Stimulated activated CD8-positive, alpha-beta memory T cell treated with anti-CD3 and anti-CD28 coated beads, Interleukin-2, amount 100 ng/mL, for 48 hours (primary cell): ENCODE measurements around the gene MRPL36.
"Not testable (repeated sequence)": the region's sequence is repeated elsewhere in the genome, so short reads cannot be mapped to it uniquely, and the experiment has no call there.

ENCODE experiments used
- DNase-seq, 2 donors: peaks; one replicate each; pipeline ENCODE4 v3.0.0-alpha.2; 2020; ENCODE audit warnings: low read depth in 2 of 2

The MRPL36 gene

GRCh38 chr5:1815071-1815786 is 15.6 kb upstream of the MRPL36 start:
- no peak for DNase-seq

GRCh38 chr5:1814183-1815020 is 14.8 kb upstream of the MRPL36 start:
- DNase-seq: no peak

- DNase-seq: no peak
Measured at GRCh38 chr5:1810581-1811101, 11.0 kb upstream of the MRPL36 start.

- DNase-seq: no peak
Measured at GRCh38 chr5:1809416-1810035, 9.9 kb upstream of the MRPL36 start.

- DNase-seq: no peak
Measured at GRCh38 chr5:1808439-1808838, 8.8 kb upstream of the MRPL36 start.

GRCh38 chr5:1807451-1808185 is 8.0 kb upstream of the MRPL36 start:
- DNase-seq: no peak

DNA sequence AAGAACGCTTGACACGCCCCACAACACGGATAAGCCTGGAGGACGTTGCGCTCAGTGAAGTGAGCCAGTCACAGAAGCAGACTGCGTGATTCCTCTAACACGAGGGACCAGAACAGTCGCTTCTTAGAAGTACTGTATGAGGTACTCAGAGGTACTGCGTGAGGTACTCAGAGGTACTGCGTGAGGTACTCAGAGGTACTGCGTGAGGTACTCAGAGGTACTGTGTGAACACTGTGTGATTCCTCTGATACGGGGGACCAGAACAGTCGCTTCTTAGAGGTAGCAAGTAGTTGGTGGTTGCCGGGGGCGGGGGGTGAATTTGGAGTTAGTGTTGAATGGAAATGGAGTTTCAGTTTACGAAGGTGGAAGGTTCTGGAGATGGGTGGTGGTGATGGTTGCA is 7.3 kb upstream of the MRPL36 start:
- DNase-seq: no peak

GRCh38 chr5:1806199-1806598 is 6.6 kb upstream of the MRPL36 start:
- no peak for DNase-seq

GRCh38 chr5:1805736-1806135 is 6.1 kb upstream of the MRPL36 start:
- no peak for DNase-seq

DNA sequence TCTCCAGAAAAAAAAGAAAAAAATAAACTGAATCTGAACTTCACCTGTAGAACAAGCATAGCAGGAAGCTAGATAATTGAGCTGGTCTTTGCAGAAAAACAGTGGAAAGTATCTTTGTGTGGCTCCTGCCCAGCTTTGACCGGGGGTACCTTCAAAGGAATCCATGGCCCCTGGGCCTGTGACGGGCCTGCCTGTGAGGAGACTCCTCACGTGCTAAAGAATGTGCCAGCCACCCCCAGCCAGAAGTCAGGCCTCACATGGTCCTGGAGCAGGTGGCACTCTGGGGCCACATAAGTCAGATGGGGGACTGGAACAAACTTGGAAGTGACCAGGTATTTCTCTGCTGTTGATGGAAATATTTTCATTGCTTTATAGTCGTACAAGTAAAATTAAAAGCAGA is 5.7 kb upstream of the MRPL36 start:
- DNase-seq: no peak

DNA sequence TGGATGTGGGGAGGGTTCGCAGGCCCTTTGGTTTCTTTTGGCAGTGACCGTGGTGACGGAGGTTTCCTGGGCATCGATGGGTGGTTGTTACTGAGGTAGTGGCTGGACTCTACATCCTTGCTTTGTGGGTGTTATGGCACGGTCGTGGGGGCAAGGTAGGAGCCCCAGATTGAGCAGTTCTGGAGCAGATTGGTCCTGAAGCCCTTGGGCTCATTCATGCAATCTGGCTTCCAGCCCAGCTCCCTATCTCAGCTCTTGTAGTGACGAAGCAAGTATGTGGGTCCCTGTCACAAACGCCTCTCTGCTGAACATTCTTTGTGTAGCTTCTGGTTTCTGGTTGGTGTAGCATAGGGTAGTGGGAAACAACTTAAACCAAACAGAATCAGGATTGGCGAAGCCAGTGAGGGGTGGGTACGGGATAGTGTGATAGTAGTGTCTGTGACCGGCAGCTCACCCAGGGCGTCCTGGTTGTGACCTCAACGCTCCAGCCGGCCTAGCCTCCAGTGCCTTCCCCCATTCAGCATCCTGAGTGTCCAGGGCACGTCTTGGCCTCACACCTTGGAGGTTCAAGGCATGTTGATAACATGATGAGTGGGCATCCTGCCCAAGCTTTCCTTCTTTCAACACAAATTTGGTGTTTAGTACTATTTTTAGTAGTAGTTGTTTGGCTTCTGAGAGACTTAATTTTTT is 4.5 kb upstream of the MRPL36 start:
- DNase-seq: no peak

- DNase-seq: no peak
Measured at GRCh38 chr5:1803192-1803591, 3.6 kb upstream of the MRPL36 start.

DNA sequence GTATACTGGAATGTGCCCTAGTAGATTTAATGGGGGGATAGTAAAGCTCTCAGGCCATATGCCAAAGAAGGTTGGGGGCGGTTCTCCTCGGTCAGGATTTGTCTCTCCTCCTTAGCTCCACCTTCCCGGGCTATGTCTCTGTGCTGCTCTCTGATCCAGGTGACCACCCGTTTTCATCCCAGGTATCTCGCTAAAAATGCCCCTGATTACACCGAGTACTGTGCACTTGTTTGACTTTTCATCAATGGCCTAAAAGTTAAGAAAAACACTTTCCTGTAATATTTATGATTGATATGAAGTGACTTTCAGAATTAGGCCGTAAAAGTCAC is 2.3 kb upstream of the MRPL36 start:
- no peak for DNase-seq

- DNase-seq: peak; percentile 69 to 80
Measured at GRCh38 chr5:1801222-1801966, 1.8 kb upstream of the MRPL36 start, which contains the start of gene NDUFS6. Gene NDUFS6 (plus strand): TSS chr5:1801407. CDS start chr5:1801418, 11 bp downstream.

DNA sequence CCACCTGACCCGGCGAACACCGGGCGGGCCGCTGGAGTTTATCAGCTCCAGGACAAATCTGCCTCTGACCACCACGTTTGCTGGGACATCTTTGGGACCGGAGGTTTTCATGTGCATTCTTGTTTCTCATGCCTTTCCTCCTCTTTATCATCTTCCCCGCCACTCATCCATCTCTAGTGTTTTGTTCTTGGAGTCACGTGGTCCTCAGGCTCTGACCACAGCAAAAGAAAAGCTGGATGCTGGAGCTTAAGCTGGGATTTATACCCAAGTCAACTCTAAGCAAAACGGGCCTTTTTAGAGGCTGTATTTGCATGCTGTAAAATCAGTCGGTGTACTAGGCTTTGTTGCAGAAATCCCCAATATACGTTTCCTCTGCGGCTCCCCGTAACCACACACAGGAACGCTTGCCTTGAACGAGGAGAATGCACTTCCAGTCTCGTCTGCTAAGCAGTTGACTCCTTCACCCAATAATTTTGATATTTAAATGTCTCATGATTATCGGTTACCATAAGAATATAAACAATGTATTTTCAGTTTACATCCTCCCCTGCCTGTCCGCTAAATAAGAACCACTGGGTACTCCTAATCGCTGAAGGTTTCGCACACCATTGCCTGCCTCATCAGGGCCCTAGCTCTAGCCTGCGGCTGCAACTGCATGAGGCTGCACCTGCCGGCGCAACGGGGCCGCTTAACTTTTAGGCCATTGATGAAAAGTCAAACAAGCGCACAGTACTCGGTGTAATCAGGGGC is 1.0 kb upstream of the MRPL36 start:
- no peak for DNase-seq

DNA sequence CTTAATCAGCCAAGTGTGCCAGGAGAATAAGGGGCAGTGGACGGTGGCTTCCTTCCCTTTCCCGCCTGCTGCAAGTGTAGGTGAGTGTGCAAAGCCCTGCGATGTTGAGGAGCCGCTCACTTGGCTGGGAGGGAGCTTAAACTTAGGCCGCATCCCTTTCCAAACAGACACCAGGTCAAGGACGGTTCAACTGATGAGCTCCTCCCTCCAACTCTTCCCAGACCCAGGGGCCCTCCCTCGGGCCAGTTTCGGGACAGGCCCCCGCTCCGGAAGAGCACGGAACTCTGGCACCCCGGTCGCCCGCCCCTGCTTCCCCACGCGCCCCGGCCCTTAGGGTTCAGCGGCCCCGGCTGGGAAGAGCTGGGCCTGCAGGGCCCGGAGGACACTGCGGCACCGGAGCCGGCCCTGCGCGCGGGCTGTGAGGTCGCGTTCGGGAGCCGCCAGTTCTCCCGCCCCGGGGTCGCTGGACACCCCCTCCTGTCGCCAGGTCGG is 481 bp downstream of the MRPL36 start:
- no peak for DNase-seq

GRCh38 chr5:1798589-1798988 is 1.0 kb downstream of the MRPL36 start:
- DNase-seq: not testable (repeated sequence)

- no peak for DNase-seq
Measured at GRCh38 chr5:1797855-1798254, 1.8 kb downstream of the MRPL36 start.

GRCh38 chr5:1797103-1797800 is 2.4 kb downstream of the MRPL36 start:
- DNase-seq: no peak
